PC-3 (cell line): ENCODE data around the gene SMPX.

ENCODE experiments used
- CTCF ChIP-seq: fragments of 300-600 bp; sonication (generic); conservative IDR thresholded peaks from 2 replicates; pipeline ENCODE4 v1.5.1; 2017; ENCODE audit warnings: antibody characterized with exemption, low read depth, mild to moderate bottlenecking, low read length
- EZH2 ChIP-seq: fragments of 300-600 bp; sonication (generic); IDR thresholded peaks from one replicate; pipeline ENCODE4 v1.6.1; 2017; ENCODE audit warnings: antibody characterized with exemption, mild to moderate bottlenecking, low read length; ENCODE audit not compliant: unreplicated experiment
- EZH2phosphoT487 ChIP-seq: fragments of 300-600 bp; sonication (generic); IDR thresholded peaks from 2 replicates; pipeline ENCODE4 v1.6.1; 2018; ENCODE audit warnings: mild to moderate bottlenecking, antibody characterized with exemption, low read length, borderline replicate concordance

GRCh38 chrX:21757960-21758359 is at the start of gene SMPX:
- TF ChIP-seq EZH2 (no peak), CTCF (no peak), EZH2phosphoT487 (no peak)
